ENCODE results near the gene CCT6B.

DNA sequence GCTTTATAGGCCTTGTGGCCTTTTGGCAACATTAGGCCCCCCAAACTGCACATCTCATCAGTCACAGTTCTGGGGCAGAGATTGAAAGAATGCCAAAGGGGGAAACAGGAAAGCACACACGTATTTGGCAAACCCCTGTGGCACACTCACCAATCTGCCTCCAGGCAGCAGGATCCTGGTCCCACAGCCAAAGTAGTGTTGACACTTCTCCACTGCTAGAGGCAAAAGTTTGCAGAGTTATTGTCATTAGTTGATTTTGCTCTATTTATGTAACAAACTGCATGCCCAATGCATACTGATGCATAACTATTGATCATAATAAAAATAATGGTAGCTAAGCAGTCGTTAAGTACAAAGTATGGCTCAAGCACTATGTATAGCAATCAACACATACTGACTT lies 45.1 kb downstream of the CCT6B start:
- TF ChIP-seq, protein P1, sequence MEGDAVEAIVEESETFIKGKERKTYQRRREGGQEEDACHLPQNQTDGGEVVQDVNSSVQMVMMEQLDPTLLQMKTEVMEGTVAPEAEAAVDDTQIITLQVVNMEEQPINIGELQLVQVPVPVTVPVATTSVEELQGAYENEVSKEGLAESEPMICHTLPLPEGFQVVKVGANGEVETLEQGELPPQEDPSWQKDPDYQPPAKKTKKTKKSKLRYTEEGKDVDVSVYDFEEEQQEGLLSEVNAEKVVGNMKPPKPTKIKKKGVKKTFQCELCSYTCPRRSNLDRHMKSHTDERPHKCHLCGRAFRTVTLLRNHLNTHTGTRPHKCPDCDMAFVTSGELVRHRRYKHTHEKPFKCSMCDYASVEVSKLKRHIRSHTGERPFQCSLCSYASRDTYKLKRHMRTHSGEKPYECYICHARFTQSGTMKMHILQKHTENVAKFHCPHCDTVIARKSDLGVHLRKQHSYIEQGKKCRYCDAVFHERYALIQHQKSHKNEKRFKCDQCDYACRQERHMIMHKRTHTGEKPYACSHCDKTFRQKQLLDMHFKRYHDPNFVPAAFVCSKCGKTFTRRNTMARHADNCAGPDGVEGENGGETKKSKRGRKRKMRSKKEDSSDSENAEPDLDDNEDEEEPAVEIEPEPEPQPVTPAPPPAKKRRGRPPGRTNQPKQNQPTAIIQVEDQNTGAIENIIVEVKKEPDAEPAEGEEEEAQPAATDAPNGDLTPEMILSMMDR (IDR thresholded peaks at IDR 0.05; ENCODE audit: insufficient read depth, low read length, poor library complexity, severe bottlenecking), result no peak
- no peak for TF ChIP-seq EZH2phosphoT487 (conservative IDR thresholded peaks at IDR 0.05; ENCODE audit: low read length)

All from SU-DHL-6 (cell line).